Natural killer cell treated with Interleukin-12 subunit alpha and Interleukin-12 subunit beta and Interleukin-15 and Interleukin-18, amount 100 ng/mL, for 72 hours (primary cell): ENCODE results near the gene PI4K2B. TPM values are rescaled to one million over a fixed set of nuclear protein-coding genes. Genes with fewer than 3 reads are reported as not detected.
"Not testable (repeated sequence)": the region's sequence is repeated elsewhere in the genome, so short reads cannot be mapped to it uniquely, and the experiment has no call there.

Source experiments
- ATAC-seq, 2 donors: fragments of 150-1000 bp; cut with Tn5 transposase in 1 of 2; sonication (Bioruptor Pico), chemical (Tn5 transposase) in 1 of 2; 2 replicates each; pipeline ENCODE4 v1.10.0; 2021
- DNase-seq: peaks from one replicate; pipeline ENCODE4 v3.0.0; 2022; ENCODE audit warnings: low spot score
- H3K27ac Mint-ChIP-seq, 2 donors: 1 replicate in 1 of 2; 2 replicates in 1 of 2; pipeline ENCODE4 v1.8.0; 2022; ENCODE audit warnings: mixed read lengths in 2 of 2, mild to moderate bottlenecking in 1 of 2, moderate library complexity in 1 of 2
- H3K27me3 Mint-ChIP-seq, 2 donors: 1 replicate in 1 of 2; 2 replicates in 1 of 2; pipeline ENCODE4 v1.8.0; 2022; ENCODE audit warnings: mixed read lengths in 2 of 2
- H3K36me3 Mint-ChIP-seq: one replicate; pipeline ENCODE4 v1.8.0; 2022; ENCODE audit warnings: mixed read lengths
- H3K4me1 Mint-ChIP-seq, 2 donors: 1 replicate in 1 of 2; 2 replicates in 1 of 2; pipeline ENCODE4 v1.8.0; 2022; ENCODE audit warnings: low read depth in 2 of 2, mixed read lengths in 2 of 2, mild to moderate bottlenecking in 1 of 2
- H3K4me3 Mint-ChIP-seq: one replicate; pipeline ENCODE4 v1.8.0; 2022; ENCODE audit warnings: mixed read lengths
- H3K9me3 Mint-ChIP-seq: 2 replicates; pipeline ENCODE4 v1.8.0; 2022; ENCODE audit warnings: mixed read lengths
- total RNA-seq, 2 donors: library from RNA; stranded (reverse); gene quantifications; one replicate each; pipeline ENCODE4 v1.2.3, GENCODE V29; 2022

Gene PI4K2B
- total RNA-seq, 2 donors from 2014 or later, result 31.2 to 31.3 TPM

GRCh38 chr4:25252230-25253070 lies 18.6 kb downstream of the PI4K2B start:
- Mint-ChIP-seq H3K27me3 (no peaks in the 10 kb centered on the region), H3K36me3 (no peaks in the 10 kb centered on the region), H3K4me1 (peaks cover 16 to 27% of the 10 kb centered on the region in 2 donors), H3K4me3 (no peak overlapping the region), H3K9me3 (no peaks in the 10 kb centered on the region), H3K27ac (peak overlapping the region in 1 of 2 donors; percentile 18)
- DNase-seq (no peak), ATAC-seq (no peak)

- peaks cover 15 to 26% of the 10 kb centered on the region in 2 donors for H3K4me1 Mint-ChIP-seq
- no peaks in the 10 kb centered on the region for H3K27me3 Mint-ChIP-seq
- H3K4me3 Mint-ChIP-seq, result no peak overlapping the region
- no peaks in the 10 kb centered on the region for H3K9me3 Mint-ChIP-seq
- DNase-seq (no peak), ATAC-seq (no peak)
- H3K27ac Mint-ChIP-seq, result peak overlapping the region in 1 of 2 donors; percentile 18
- no peaks in the 10 kb centered on the region for H3K36me3 Mint-ChIP-seq
Observed at GRCh38 chr4:25253071-25253445, 19.2 kb downstream of the PI4K2B start.

- DNase-seq, H3K9me3 Mint-ChIP-seq, H3K4me3 Mint-ChIP-seq, ATAC-seq, H3K27me3 Mint-ChIP-seq, H3K27ac Mint-ChIP-seq, H3K36me3 Mint-ChIP-seq: not testable (repeated sequence)
- H3K4me1 Mint-ChIP-seq, result peaks cover 15 to 23% of the 10 kb centered on the region in 2 donors
Observed at GRCh38 chr4:25253786-25254185, 20.0 kb downstream of the PI4K2B start.

GRCh38 chr4:25258980-25259578 lies 25.2 kb downstream of the PI4K2B start:
- Mint-ChIP-seq H3K4me3 (no peak overlapping the region), H3K27ac (no peak overlapping the region), H3K36me3 (no peaks in the 10 kb centered on the region), H3K9me3 (no peaks in the 10 kb centered on the region), H3K4me1 (no peaks in the 10 kb centered on the region), H3K27me3 (no peaks in the 10 kb centered on the region)
- ATAC-seq (no peak), DNase-seq (no peak)

GRCh38 chr4:25271866-25272265 lies 38.0 kb downstream of the PI4K2B start:
- no peak for ATAC-seq
- Mint-ChIP-seq H3K27ac (no peak overlapping the region), H3K4me3 (no peak overlapping the region), H3K4me1 (no peaks in the 10 kb centered on the region), H3K27me3 (no peaks in the 10 kb centered on the region), H3K36me3 (peaks cover 4% of the 10 kb centered on the region), H3K9me3 (no peaks in the 10 kb centered on the region)
- DNase-seq, result no peak

GRCh38 chr4:25280210-25280609 lies 46.4 kb downstream of the PI4K2B start:
- Mint-ChIP-seq H3K36me3 (no peaks in the 10 kb centered on the region), H3K9me3 (no peaks in the 10 kb centered on the region), H3K27me3 (no peaks in the 10 kb centered on the region), H3K27ac (no peak overlapping the region), H3K4me3 (no peak overlapping the region), H3K4me1 (no peaks in the 10 kb centered on the region)
- DNase-seq (no peak), ATAC-seq (no peak)

- H3K4me1 Mint-ChIP-seq, result no peaks in the 10 kb centered on the region
- H3K4me3 Mint-ChIP-seq, result no peak overlapping the region
- H3K9me3 Mint-ChIP-seq, result peaks cover 5% of the 10 kb centered on the region
- DNase-seq (no peak), ATAC-seq (no peak)
- peaks cover 13% of the 10 kb centered on the region for H3K36me3 Mint-ChIP-seq
- H3K27ac Mint-ChIP-seq, result no peak overlapping the region
- H3K27me3 Mint-ChIP-seq, result peaks cover 0 to 8% of the 10 kb centered on the region in 2 donors
Observed at GRCh38 chr4:25283948-25284347, 50.1 kb downstream of the PI4K2B start.

GRCh38 chr4:25284466-25284865 lies 50.6 kb downstream of the PI4K2B start:
- Mint-ChIP-seq H3K4me3 (no peak overlapping the region), H3K36me3 (peaks cover 14% of the 10 kb centered on the region), H3K4me1 (no peaks in the 10 kb centered on the region), H3K27ac (no peak overlapping the region), H3K9me3 (peaks cover 5% of the 10 kb centered on the region), H3K27me3 (peaks cover 0 to 8% of the 10 kb centered on the region in 2 donors)
- DNase-seq (no peak), ATAC-seq (no peak)

GRCh38 chr4:25290490-25291067 lies 56.7 kb downstream of the PI4K2B start:
- H3K4me1 Mint-ChIP-seq, result no peaks in the 10 kb centered on the region

GRCh38 chr4:25291158-25291733 lies 57.4 kb downstream of the PI4K2B start:
- ATAC-seq (no peak), DNase-seq (no peak)
- Mint-ChIP-seq H3K27me3 (peaks cover 0 to 14% of the 10 kb centered on the region in 2 donors), H3K36me3 (peaks cover 21% of the 10 kb centered on the region), H3K9me3 (peaks cover 5% of the 10 kb centered on the region), H3K4me3 (no peak overlapping the region), H3K27ac (no peak overlapping the region), H3K4me1 (no peaks in the 10 kb centered on the region)

More at GRCh38 chr4:25290490-25291067, 56.7 kb downstream of the PI4K2B start:
- Mint-ChIP-seq H3K27me3 (peaks cover 0 to 14% of the 10 kb centered on the region in 2 donors), H3K27ac (no peak overlapping the region), H3K4me3 (no peak overlapping the region), H3K36me3 (peaks cover 21% of the 10 kb centered on the region), H3K9me3 (peaks cover 5% of the 10 kb centered on the region)
- no peak for DNase-seq
- ATAC-seq, result no peak

GRCh38 chr4:25297528-25298242 lies 63.9 kb downstream of the PI4K2B start:
- Mint-ChIP-seq H3K4me3 (no peak overlapping the region), H3K27me3 (peaks cover 10 to 16% of the 10 kb centered on the region in 2 donors), H3K9me3 (no peaks in the 10 kb centered on the region), H3K27ac (no peak overlapping the region), H3K36me3 (no peaks in the 10 kb centered on the region), H3K4me1 (no peaks in the 10 kb centered on the region)
- ATAC-seq (no peak), DNase-seq (no peak)

- Mint-ChIP-seq H3K4me1 (no peaks in the 10 kb centered on the region), H3K9me3 (no peaks in the 10 kb centered on the region), H3K4me3 (no peak overlapping the region), H3K27ac (no peak overlapping the region), H3K27me3 (peaks cover 13 to 18% of the 10 kb centered on the region in 2 donors), H3K36me3 (no peaks in the 10 kb centered on the region)
- DNase-seq, result no peak
- ATAC-seq, result no peak
Observed at GRCh38 chr4:25299476-25300203, 65.8 kb downstream of the PI4K2B start.

- Mint-ChIP-seq H3K9me3 (no peaks in the 10 kb centered on the region), H3K27me3 (peaks cover 13 to 22% of the 10 kb centered on the region in 2 donors), H3K36me3 (no peaks in the 10 kb centered on the region), H3K4me3 (no peak overlapping the region), H3K27ac (no peak overlapping the region), H3K4me1 (no peaks in the 10 kb centered on the region)
- ATAC-seq (no peak), DNase-seq (no peak)
Observed at GRCh38 chr4:25301471-25301870, 67.6 kb downstream of the PI4K2B start.
